Liver (tissue), 9 donors: ENCODE measurements around the gene TMEM151B. TPM values are rescaled to one million over a fixed set of nuclear protein-coding genes. Genes with fewer than 3 reads are reported as not detected.

Experiments
- DNase-seq: peaks from one replicate; pipeline ENCODE4 v3.0.0-alpha.2; 2017; ENCODE audit warnings: low spot score
- H3K27ac ChIP-seq, 2 donors: one replicate each; pipeline ENCODE4 v1.7.0; 2013; ENCODE audit warnings: inconsistent platforms in 2 of 2, low read length in 2 of 2, control low read depth in 1 of 2, low read depth in 1 of 2, mild to moderate bottlenecking in 1 of 2
- H3K27me3 ChIP-seq, 4 donors: one replicate each; pipeline versions ENCODE4 v1.6.1 to v1.7.0; 2013; ENCODE audit warnings: low read length in 3 of 4, inconsistent platforms in 1 of 4, mild to moderate bottlenecking in 1 of 4, moderate library complexity in 1 of 4; ENCODE audit not compliant: control insufficient read depth in 4 of 4, insufficient read depth in 4 of 4
- H3K36me3 ChIP-seq, 4 donors: one replicate each; pipeline versions ENCODE4 v1.6.1 to v1.7.0; 2013; ENCODE audit warnings: low read length in 3 of 4, mild to moderate bottlenecking in 3 of 4, low read depth in 1 of 4, moderate library complexity in 1 of 4; ENCODE audit not compliant: control insufficient read depth in 4 of 4, insufficient read depth in 3 of 4
- H3K4me1 ChIP-seq, 4 donors: one replicate each; pipeline versions ENCODE4 v1.6.1 to v1.7.0; 2013; ENCODE audit warnings: low read length in 3 of 4, mild to moderate bottlenecking in 3 of 4, moderate library complexity in 1 of 4; ENCODE audit not compliant: control insufficient read depth in 4 of 4, insufficient read depth in 4 of 4
- H3K4me3 ChIP-seq, 3 donors: one replicate each; pipeline versions ENCODE4 v1.6.1 to v1.7.0; 2013; ENCODE audit warnings: low read length in 3 of 3, control low read depth in 1 of 3, low read depth in 1 of 3, mild to moderate bottlenecking in 1 of 3
- H3K9ac ChIP-seq, 2 donors: one replicate each; pipeline ENCODE4 v1.7.0; 2013; ENCODE audit warnings: low read length in 2 of 2, mild to moderate bottlenecking in 2 of 2, moderate library complexity in 2 of 2, control low read depth in 1 of 2, low read depth in 1 of 2
- H3K9me3 ChIP-seq, 4 donors: one replicate each; pipeline versions ENCODE4 v1.6.1 to v1.7.0; 2013; ENCODE audit warnings: low read length in 3 of 4; ENCODE audit not compliant: control insufficient read depth in 4 of 4
- ATF3 ChIP-seq: IDR thresholded peaks from 2 replicates; pipeline ENCODE4 v1.6.1; 2016; ENCODE audit warnings: antibody characterized with exemption
- CTCF ChIP-seq: fragments of 150-350 bp; IDR thresholded peaks from 2 replicates; pipeline ENCODE4 v1.5.1; 2017; ENCODE audit warnings: improper control_type of control experiment, low read depth, low read length; ENCODE audit not compliant: missing input control
- FOXA1 ChIP-seq: IDR thresholded peaks from 2 replicates; pipeline ENCODE4 v1.6.1; 2016; ENCODE audit warnings: antibody characterized with exemption
- FOXA2 ChIP-seq: IDR thresholded peaks from 2 replicates; pipeline ENCODE4 v1.6.1; 2016; ENCODE audit warnings: antibody characterized with exemption
- GABPA ChIP-seq, 2 donors: IDR thresholded peaks in 1 of 2; conservative IDR thresholded peaks in 1 of 2; 2 replicates each; pipeline ENCODE4 v1.6.1; 2016; ENCODE audit warnings: antibody characterized with exemption in 2 of 2, mild to moderate bottlenecking in 1 of 2, moderate library complexity in 1 of 2
- HNF4A ChIP-seq, 2 donors: conservative IDR thresholded peaks; 2 replicates each; pipeline ENCODE4 v1.6.1; 2016; ENCODE audit warnings: antibody characterized with exemption in 2 of 2, mild to moderate bottlenecking in 2 of 2
- HNF4G ChIP-seq: IDR thresholded peaks from 2 replicates; pipeline ENCODE4 v1.6.1; 2016; ENCODE audit warnings: antibody characterized with exemption
- JUND ChIP-seq, 2 donors: IDR thresholded peaks; 2 replicates each; pipeline ENCODE4 v1.6.1; 2016; ENCODE audit warnings: antibody characterized with exemption in 2 of 2
- MAX ChIP-seq: IDR thresholded peaks from 2 replicates; pipeline ENCODE4 v1.6.1; 2016; ENCODE audit warnings: antibody characterized with exemption
- NR2F2 ChIP-seq: IDR thresholded peaks from 2 replicates; pipeline ENCODE4 v1.6.1; 2016; ENCODE audit warnings: antibody characterized with exemption
- RAD21 ChIP-seq, 2 donors: IDR thresholded peaks; 2 replicates each; pipeline ENCODE4 v1.6.1; 2016; ENCODE audit warnings: antibody characterized with exemption in 2 of 2, mild to moderate bottlenecking in 2 of 2
- REST ChIP-seq: IDR thresholded peaks from 2 replicates; pipeline ENCODE4 v1.6.1; 2016; ENCODE audit warnings: antibody characterized with exemption, mild to moderate bottlenecking
- RXRA ChIP-seq, 2 donors: IDR thresholded peaks; 2 replicates each; pipeline ENCODE4 v1.6.1; 2017 to 2018; ENCODE audit warnings: antibody characterized with exemption in 2 of 2, mild to moderate bottlenecking in 1 of 2
- TAF1 ChIP-seq: conservative IDR thresholded peaks from 2 replicates; pipeline ENCODE4 v1.6.1; 2016; ENCODE audit warnings: antibody characterized with exemption, mild to moderate bottlenecking
- ZBTB33 ChIP-seq: IDR thresholded peaks from 2 replicates; pipeline ENCODE4 v1.6.1; 2016; ENCODE audit warnings: antibody characterized with exemption
- WGBS: extraction: QIAGEN DNeasy Blood & Tissue Kit; methylation state at CpG from one replicate; pipeline ENCODE4 v1.1.7; 2013; 5-methylcytosine and 5-hydroxymethylcytosine counted together
- polyA plus RNA-seq, 2 donors: library from polyadenylated mRNA; stranded (reverse) in 1 of 2; unstranded in 1 of 2; fragments of 200-250 nt in 1 of 2; fragments of >200 nt in 1 of 2; fragmentation: Nextera tagmentation in 1 of 2; extraction: Ambion mirVana in 1 of 2; gene quantifications; one replicate each; pipeline versions ENCODE4 v1.2.1 to v1.2.3, GENCODE V29; 2013 to 2015
- total RNA-seq, 2 donors: library from RNA; depleted of rRNA; stranded (reverse); fragments of >200 nt; gene quantifications; one replicate each; pipeline ENCODE4 v1.2.3, GENCODE V29; 2014
- donor health status: healthy.
- donor health status: healthy.
- donor health status: healthy.
- donor health status: healthy.
- donor health status: healthy.

Gene TMEM151B
- total and polyA plus RNA-seq, 4 donors = not detected

- Histone ChIP-seq H3K4me3 (peak overlapping the region in 2 of 3 donors; percentile 30 to 51), H3K9ac (no peak overlapping the region), H3K27me3 (peaks cover 0 to 12% (median 4%) of the 10 kb centered on the region in 4 donors), H3K4me1 (peaks cover 7 to 13% (median 11%) of the 10 kb centered on the region in 4 donors), H3K36me3 (peaks cover 0 to 23% (median 11%) of the 10 kb centered on the region in 4 donors), H3K27ac (no peak overlapping the region), H3K9me3 (no peaks in the 10 kb centered on the region)
- no peak for DNase-seq
- no peak for TF ChIP-seq HNF4G
- no peak for TF ChIP-seq JUND (IDR thresholded peaks at IDR 0.05)
- no peak for TF ChIP-seq NR2F2
- TF ChIP-seq TAF1 = no peak
- no peak for TF ChIP-seq CTCF
- no peak for TF ChIP-seq REST
- TF ChIP-seq MAX = no peak
- TF ChIP-seq FOXA2 = no peak
- TF ChIP-seq FOXA1 = no peak
- no peak for TF ChIP-seq HNF4A (conservative IDR thresholded peaks at IDR 0.05)
- no peak for TF ChIP-seq RAD21 (IDR thresholded peaks at IDR 0.05)
- TF ChIP-seq ATF3 = no peak
- no peak for TF ChIP-seq GABPA (IDR thresholded peaks at IDR 0.05 in 1 of 2, conservative IDR thresholded peaks at IDR 0.05 in 1 of 2)
- TF ChIP-seq ZBTB33 = no peak
- no peak for TF ChIP-seq RXRA (IDR thresholded peaks at IDR 0.05)
- 1% methylated on average over 86 of the region's 86 CpGs for WGBS
Measured at GRCh38 chr6:44297063-44298038, 27.1 kb downstream of the TMEM151B start.
